Calu3 (cell line): Measurements from ENCODE around the gene CCDC91. TPM values are rescaled to one million over a fixed set of nuclear protein-coding genes. Genes with fewer than 3 reads are reported as not detected.

Source experiments
- BruUV-seq: library from RNA; stranded (reverse); fragments of 400-500 nt; replicated peaks from 2 replicates; lab custom pipeline; 2021; lab: Mats Ljungman, UMichigan
- CTCF ChIA-PET: fragments of 300-600 bp; sonication (Branson Sonifier 250); formaldehyde crosslinking; loops from one replicate; lab custom pipeline; 2022; ENCODE audit warnings: antibody characterized with exemption; lab: Charles Lee
- DNase-seq: peaks from one replicate; pipeline ENCODE4 v3.0.0; 2022
- H3K27ac Mint-ChIP-seq: one replicate; pipeline ENCODE4 v1.8.0; 2022; ENCODE audit warnings: mixed read lengths; ENCODE audit not compliant: unreplicated experiment
- H3K27me3 Mint-ChIP-seq: one replicate; pipeline ENCODE4 v1.8.0; 2022; ENCODE audit warnings: mixed read lengths; ENCODE audit not compliant: unreplicated experiment
- H3K36me3 Mint-ChIP-seq: one replicate; pipeline ENCODE4 v1.8.0; 2022; ENCODE audit warnings: mild to moderate bottlenecking, moderate library complexity, mixed read lengths; ENCODE audit not compliant: insufficient read depth, unreplicated experiment
- H3K4me1 Mint-ChIP-seq: one replicate; pipeline ENCODE4 v1.8.0; 2022; ENCODE audit warnings: mild to moderate bottlenecking, low read depth, mixed read lengths; ENCODE audit not compliant: unreplicated experiment
- H3K4me3 Mint-ChIP-seq: one replicate; pipeline ENCODE4 v1.8.0; 2022; ENCODE audit warnings: mild to moderate bottlenecking, low read depth, moderate library complexity, mixed read lengths; ENCODE audit not compliant: unreplicated experiment
- H3K9me3 Mint-ChIP-seq: one replicate; pipeline ENCODE4 v1.8.0; 2022; ENCODE audit warnings: low read depth, mixed read lengths; ENCODE audit not compliant: unreplicated experiment
- CTCF ChIP-seq: fragments of 200-600 bp; IDR thresholded peaks from one replicate; pipeline ENCODE4 v1.8.0; 2022; ENCODE audit warnings: antibody characterized with exemption; ENCODE audit not compliant: unreplicated experiment
- intact Hi-C: fragments of 100-400 bp; cut with micrococcal nuclease; formaldehyde crosslinking; loops from one replicate; pipeline ENCODE4 v1.10.0; 2022; ENCODE audit not compliant: unreplicated experiment
- total RNA-seq: library from RNA; stranded (reverse); gene quantifications from 2 replicates; pipeline ENCODE4 v1.2.3, GENCODE V29; 2022

Gene CCDC91
- total RNA-seq, 1 experiment from 2014 or later, result 25.6 TPM

- CTCF ChIA-PET, result no interaction called here
- DNase-seq, result no peak
- intact Hi-C loops, result no loop called here
- Mint-ChIP-seq H3K27ac (no peak overlapping the region), H3K9me3 (no peaks in the 10 kb centered on the region), H3K27me3 (no peaks in the 10 kb centered on the region), H3K4me3 (no peak overlapping the region), H3K4me1 (no peaks in the 10 kb centered on the region), H3K36me3 (no peaks in the 10 kb centered on the region)
- BruUV-seq, result no TSS peak
- no peak for TF ChIP-seq CTCF
Measured at GRCh38 chr12:28240853-28241252, 50.6 kb downstream of the CCDC91 start.

- DNase-seq, result no peak
- intact Hi-C loops, result no loop called here
- Mint-ChIP-seq H3K4me1 (no peaks in the 10 kb centered on the region), H3K27ac (no peak overlapping the region), H3K4me3 (no peak overlapping the region), H3K36me3 (no peaks in the 10 kb centered on the region), H3K9me3 (no peaks in the 10 kb centered on the region), H3K27me3 (no peaks in the 10 kb centered on the region)
- CTCF ChIA-PET, result no interaction called here
- no TSS peak for BruUV-seq
- no peak for TF ChIP-seq CTCF
Measured at GRCh38 chr12:28242129-28242495, 51.9 kb downstream of the CCDC91 start.

- CTCF ChIA-PET, result no interaction called here
- intact Hi-C loops, result no loop called here
- H3K36me3 Mint-ChIP-seq, result no peaks in the 10 kb centered on the region
- H3K4me3 Mint-ChIP-seq, result no peak overlapping the region
- no peak for TF ChIP-seq CTCF
- no peaks in the 10 kb centered on the region for H3K4me1 Mint-ChIP-seq
- H3K9me3 Mint-ChIP-seq, result no peaks in the 10 kb centered on the region
- BruUV-seq, result no TSS peak
- no peaks in the 10 kb centered on the region for H3K27me3 Mint-ChIP-seq
- H3K27ac Mint-ChIP-seq, result no peak overlapping the region
- no peak for DNase-seq
Measured at GRCh38 chr12:28242496-28243309, 52.4 kb downstream of the CCDC91 start.

GRCh38 chr12:28243310-28243633 is 53.0 kb downstream of the CCDC91 start:
- TF ChIP-seq CTCF, result no peak

More at GRCh38 chr12:28243310-28243633, 53.0 kb downstream of the CCDC91 start:
- Mint-ChIP-seq H3K36me3 (no peaks in the 10 kb centered on the region), H3K4me3 (no peak overlapping the region), H3K4me1 (no peaks in the 10 kb centered on the region), H3K27me3 (no peaks in the 10 kb centered on the region), H3K27ac (no peak overlapping the region), H3K9me3 (no peaks in the 10 kb centered on the region)
- BruUV-seq, result no TSS peak
- intact Hi-C loops, result no loop called here
- CTCF ChIA-PET, result no interaction called here
- no peak for DNase-seq
